Measurements from ENCODE around the gene EFNA4. TPM values are rescaled to one million over a fixed set of nuclear protein-coding genes. Genes with fewer than 3 reads are reported as not detected.

Gene EFNA4
- total RNA-seq, 1 experiment from 2014 or later, result 22.7 TPM

DNA sequence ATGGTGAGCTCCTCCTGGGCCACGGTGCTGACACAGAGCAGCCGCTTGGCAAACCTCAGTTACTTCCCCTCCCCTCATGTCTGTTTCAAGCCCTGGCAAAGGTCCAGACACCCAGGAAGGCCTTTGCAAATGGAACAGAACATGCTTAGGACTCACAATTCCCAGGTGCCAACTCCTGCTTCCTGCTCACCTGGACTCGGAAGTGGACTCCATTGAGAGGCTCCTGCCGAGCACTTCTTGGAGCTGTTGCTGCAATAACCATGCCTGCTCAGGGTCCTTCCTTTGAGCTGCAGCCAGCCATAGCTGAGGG, 40.7 kb upstream of the EFNA4 start:
- Mint-ChIP-seq H3K9me3 (no peaks in the 10 kb centered on the region), H3K4me1 (peaks cover 21% of the 10 kb centered on the region), H3K27ac (no peak overlapping the region), H3K36me3 (no peaks in the 10 kb centered on the region), H3K4me3 (no peak overlapping the region), H3K27me3 (ENCODE audit: low read depth) (peaks cover 4% of the 10 kb centered on the region; the same call in 1 of the 2 replicates)
- ChIA-PET CTCF (interaction anchor here (0.9 to 2.2 kb wide), 8 partner anchors 9 to 79 kb away, joined by 3 to 10 read pairs (median 4); partner anchors contain the start of genes ADAM15, LENEP and SHC1), POLR2A (interaction anchor here (0.6 to 0.7 kb wide), 2 partner anchors 22 to 29 kb away, joined by 3 read pairs; no protein-coding TSS in a partner anchor)
- DNase-seq (ENCODE audit: low spot score) (no peak), ATAC-seq (no peak)
- TF ChIP-seq CREM (CRISPR knock-in tag; IDR thresholded peaks at IDR 0.05), result no peak
- TF ChIP-seq ZNF219 (CRISPR knock-in tag; IDR thresholded peaks at IDR 0.05; ENCODE audit: borderline replicate concordance), result no peak
- TF ChIP-seq, protein P1, sequence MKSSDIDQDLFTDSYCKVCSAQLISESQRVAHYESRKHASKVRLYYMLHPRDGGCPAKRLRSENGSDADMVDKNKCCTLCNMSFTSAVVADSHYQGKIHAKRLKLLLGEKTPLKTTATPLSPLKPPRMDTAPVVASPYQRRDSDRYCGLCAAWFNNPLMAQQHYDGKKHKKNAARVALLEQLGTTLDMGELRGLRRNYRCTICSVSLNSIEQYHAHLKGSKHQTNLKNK (CRISPR knock-in tag; IDR thresholded peaks at IDR 0.05), result no peak
- TF ChIP-seq RELA (CRISPR knock-in tag; IDR thresholded peaks at IDR 0.05; ENCODE audit: borderline replicate concordance), result no peak
- no peak for TF ChIP-seq TEAD1 (CRISPR knock-in tag; IDR thresholded peaks at IDR 0.05)
- TF ChIP-seq, protein P2, sequence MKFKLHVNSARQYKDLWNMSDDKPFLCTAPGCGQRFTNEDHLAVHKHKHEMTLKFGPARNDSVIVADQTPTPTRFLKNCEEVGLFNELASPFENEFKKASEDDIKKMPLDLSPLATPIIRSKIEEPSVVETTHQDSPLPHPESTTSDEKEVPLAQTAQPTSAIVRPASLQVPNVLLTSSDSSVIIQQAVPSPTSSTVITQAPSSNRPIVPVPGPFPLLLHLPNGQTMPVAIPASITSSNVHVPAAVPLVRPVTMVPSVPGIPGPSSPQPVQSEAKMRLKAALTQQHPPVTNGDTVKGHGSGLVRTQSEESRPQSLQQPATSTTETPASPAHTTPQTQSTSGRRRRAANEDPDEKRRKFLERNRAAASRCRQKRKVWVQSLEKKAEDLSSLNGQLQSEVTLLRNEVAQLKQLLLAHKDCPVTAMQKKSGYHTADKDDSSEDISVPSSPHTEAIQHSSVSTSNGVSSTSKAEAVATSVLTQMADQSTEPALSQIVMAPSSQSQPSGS (CRISPR knock-in tag; IDR thresholded peaks at IDR 0.05; ENCODE audit: borderline replicate concordance, low read depth), result no peak
- TF ChIP-seq, protein P3, sequence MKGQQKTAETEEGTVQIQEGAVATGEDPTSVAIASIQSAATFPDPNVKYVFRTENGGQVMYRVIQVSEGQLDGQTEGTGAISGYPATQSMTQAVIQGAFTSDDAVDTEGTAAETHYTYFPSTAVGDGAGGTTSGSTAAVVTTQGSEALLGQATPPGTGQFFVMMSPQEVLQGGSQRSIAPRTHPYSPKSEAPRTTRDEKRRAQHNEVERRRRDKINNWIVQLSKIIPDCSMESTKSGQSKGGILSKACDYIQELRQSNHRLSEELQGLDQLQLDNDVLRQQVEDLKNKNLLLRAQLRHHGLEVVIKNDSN (CRISPR knock-in tag; IDR thresholded peaks at IDR 0.05), result no peak
- TF ChIP-seq ZNF232 (CRISPR knock-in tag; IDR thresholded peaks at IDR 0.05), result no peak
- TF ChIP-seq, protein P4, sequence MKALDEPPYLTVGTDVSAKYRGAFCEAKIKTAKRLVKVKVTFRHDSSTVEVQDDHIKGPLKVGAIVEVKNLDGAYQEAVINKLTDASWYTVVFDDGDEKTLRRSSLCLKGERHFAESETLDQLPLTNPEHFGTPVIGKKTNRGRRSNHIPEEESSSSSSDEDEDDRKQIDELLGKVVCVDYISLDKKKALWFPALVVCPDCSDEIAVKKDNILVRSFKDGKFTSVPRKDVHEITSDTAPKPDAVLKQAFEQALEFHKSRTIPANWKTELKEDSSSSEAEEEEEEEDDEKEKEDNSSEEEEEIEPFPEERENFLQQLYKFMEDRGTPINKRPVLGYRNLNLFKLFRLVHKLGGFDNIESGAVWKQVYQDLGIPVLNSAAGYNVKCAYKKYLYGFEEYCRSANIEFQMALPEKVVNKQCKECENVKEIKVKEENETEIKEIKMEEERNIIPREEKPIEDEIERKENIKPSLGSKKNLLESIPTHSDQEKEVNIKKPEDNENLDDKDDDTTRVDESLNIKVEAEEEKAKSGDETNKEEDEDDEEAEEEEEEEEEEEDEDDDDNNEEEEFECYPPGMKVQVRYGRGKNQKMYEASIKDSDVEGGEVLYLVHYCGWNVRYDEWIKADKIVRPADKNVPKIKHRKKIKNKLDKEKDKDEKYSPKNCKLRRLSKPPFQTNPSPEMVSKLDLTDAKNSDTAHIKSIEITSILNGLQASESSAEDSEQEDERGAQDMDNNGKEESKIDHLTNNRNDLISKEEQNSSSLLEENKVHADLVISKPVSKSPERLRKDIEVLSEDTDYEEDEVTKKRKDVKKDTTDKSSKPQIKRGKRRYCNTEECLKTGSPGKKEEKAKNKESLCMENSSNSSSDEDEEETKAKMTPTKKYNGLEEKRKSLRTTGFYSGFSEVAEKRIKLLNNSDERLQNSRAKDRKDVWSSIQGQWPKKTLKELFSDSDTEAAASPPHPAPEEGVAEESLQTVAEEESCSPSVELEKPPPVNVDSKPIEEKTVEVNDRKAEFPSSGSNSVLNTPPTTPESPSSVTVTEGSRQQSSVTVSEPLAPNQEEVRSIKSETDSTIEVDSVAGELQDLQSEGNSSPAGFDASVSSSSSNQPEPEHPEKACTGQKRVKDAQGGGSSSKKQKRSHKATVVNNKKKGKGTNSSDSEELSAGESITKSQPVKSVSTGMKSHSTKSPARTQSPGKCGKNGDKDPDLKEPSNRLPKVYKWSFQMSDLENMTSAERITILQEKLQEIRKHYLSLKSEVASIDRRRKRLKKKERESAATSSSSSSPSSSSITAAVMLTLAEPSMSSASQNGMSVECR (CRISPR knock-in tag; IDR thresholded peaks at IDR 0.05; ENCODE audit: borderline replicate concordance), result no peak
- TF ChIP-seq, protein P5, sequence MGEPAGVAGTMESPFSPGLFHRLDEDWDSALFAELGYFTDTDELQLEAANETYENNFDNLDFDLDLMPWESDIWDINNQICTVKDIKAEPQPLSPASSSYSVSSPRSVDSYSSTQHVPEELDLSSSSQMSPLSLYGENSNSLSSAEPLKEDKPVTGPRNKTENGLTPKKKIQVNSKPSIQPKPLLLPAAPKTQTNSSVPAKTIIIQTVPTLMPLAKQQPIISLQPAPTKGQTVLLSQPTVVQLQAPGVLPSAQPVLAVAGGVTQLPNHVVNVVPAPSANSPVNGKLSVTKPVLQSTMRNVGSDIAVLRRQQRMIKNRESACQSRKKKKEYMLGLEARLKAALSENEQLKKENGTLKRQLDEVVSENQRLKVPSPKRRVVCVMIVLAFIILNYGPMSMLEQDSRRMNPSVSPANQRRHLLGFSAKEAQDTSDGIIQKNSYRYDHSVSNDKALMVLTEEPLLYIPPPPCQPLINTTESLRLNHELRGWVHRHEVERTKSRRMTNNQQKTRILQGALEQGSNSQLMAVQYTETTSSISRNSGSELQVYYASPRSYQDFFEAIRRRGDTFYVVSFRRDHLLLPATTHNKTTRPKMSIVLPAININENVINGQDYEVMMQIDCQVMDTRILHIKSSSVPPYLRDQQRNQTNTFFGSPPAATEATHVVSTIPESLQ (CRISPR knock-in tag; IDR thresholded peaks at IDR 0.05), result no peak
- TF ChIP-seq, protein P6, sequence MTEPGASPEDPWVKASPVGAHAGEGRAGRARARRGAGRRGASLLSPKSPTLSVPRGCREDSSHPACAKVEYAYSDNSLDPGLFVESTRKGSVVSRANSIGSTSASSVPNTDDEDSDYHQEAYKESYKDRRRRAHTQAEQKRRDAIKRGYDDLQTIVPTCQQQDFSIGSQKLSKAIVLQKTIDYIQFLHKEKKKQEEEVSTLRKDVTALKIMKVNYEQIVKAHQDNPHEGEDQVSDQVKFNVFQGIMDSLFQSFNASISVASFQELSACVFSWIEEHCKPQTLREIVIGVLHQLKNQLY (CRISPR knock-in tag; IDR thresholded peaks at IDR 0.05), result no peak
- TF ChIP-seq, protein P7, sequence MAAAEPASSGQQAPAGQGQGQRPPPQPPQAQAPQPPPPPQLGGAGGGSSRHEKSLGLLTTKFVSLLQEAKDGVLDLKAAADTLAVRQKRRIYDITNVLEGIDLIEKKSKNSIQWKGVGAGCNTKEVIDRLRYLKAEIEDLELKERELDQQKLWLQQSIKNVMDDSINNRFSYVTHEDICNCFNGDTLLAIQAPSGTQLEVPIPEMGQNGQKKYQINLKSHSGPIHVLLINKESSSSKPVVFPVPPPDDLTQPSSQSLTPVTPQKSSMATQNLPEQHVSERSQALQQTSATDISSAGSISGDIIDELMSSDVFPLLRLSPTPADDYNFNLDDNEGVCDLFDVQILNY (CRISPR knock-in tag; IDR thresholded peaks at IDR 0.05), result no peak
- no peak for TF ChIP-seq EMX1 (CRISPR knock-in tag; IDR thresholded peaks at IDR 0.05)
- TF ChIP-seq JAZF1 (CRISPR knock-in tag; IDR thresholded peaks at IDR 0.05), result no peak
- TF ChIP-seq, protein P8, sequence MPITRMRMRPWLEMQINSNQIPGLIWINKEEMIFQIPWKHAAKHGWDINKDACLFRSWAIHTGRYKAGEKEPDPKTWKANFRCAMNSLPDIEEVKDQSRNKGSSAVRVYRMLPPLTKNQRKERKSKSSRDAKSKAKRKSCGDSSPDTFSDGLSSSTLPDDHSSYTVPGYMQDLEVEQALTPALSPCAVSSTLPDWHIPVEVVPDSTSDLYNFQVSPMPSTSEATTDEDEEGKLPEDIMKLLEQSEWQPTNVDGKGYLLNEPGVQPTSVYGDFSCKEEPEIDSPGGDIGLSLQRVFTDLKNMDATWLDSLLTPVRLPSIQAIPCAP (CRISPR knock-in tag; IDR thresholded peaks at IDR 0.05), result no peak
- no peak for TF ChIP-seq NR1H2 (CRISPR knock-in tag; IDR thresholded peaks at IDR 0.05)
- TF ChIP-seq, protein P9, sequence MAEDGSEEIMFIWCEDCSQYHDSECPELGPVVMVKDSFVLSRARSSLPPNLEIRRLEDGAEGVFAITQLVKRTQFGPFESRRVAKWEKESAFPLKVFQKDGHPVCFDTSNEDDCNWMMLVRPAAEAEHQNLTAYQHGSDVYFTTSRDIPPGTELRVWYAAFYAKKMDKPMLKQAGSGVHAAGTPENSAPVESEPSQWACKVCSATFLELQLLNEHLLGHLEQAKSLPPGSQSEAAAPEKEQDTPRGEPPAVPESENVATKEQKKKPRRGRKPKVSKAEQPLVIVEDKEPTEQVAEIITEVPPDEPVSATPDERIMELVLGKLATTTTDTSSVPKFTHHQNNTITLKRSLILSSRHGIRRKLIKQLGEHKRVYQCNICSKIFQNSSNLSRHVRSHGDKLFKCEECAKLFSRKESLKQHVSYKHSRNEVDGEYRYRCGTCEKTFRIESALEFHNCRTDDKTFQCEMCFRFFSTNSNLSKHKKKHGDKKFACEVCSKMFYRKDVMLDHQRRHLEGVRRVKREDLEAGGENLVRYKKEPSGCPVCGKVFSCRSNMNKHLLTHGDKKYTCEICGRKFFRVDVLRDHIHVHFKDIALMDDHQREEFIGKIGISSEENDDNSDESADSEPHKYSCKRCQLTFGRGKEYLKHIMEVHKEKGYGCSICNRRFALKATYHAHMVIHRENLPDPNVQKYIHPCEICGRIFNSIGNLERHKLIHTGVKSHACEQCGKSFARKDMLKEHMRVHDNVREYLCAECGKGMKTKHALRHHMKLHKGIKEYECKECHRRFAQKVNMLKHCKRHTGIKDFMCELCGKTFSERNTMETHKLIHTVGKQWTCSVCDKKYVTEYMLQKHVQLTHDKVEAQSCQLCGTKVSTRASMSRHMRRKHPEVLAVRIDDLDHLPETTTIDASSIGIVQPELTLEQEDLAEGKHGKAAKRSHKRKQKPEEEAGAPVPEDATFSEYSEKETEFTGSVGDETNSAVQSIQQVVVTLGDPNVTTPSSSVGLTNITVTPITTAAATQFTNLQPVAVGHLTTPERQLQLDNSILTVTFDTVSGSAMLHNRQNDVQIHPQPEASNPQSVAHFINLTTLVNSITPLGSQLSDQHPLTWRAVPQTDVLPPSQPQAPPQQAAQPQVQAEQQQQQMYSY (CRISPR knock-in tag; IDR thresholded peaks at IDR 0.05), result no peak
- no peak for TF ChIP-seq CREB1 (CRISPR knock-in tag; IDR thresholded peaks at IDR 0.05)
- TF ChIP-seq, protein P10, sequence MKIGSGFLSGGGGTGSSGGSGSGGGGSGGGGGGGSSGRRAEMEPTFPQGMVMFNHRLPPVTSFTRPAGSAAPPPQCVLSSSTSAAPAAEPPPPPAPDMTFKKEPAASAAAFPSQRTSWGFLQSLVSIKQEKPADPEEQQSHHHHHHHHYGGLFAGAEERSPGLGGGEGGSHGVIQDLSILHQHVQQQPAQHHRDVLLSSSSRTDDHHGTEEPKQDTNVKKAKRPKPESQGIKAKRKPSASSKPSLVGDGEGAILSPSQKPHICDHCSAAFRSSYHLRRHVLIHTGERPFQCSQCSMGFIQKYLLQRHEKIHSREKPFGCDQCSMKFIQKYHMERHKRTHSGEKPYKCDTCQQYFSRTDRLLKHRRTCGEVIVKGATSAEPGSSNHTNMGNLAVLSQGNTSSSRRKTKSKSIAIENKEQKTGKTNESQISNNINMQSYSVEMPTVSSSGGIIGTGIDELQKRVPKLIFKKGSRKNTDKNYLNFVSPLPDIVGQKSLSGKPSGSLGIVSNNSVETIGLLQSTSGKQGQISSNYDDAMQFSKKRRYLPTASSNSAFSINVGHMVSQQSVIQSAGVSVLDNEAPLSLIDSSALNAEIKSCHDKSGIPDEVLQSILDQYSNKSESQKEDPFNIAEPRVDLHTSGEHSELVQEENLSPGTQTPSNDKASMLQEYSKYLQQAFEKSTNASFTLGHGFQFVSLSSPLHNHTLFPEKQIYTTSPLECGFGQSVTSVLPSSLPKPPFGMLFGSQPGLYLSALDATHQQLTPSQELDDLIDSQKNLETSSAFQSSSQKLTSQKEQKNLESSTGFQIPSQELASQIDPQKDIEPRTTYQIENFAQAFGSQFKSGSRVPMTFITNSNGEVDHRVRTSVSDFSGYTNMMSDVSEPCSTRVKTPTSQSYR (CRISPR knock-in tag; IDR thresholded peaks at IDR 0.05), result no peak
- no peak for TF ChIP-seq ESRRA (CRISPR knock-in tag; IDR thresholded peaks at IDR 0.05; ENCODE audit: borderline replicate concordance)

Measured in WTC11 (cell line).